IMR-90 (cell line): ENCODE results near the gene RANBP10. TPM values are rescaled to one million over a fixed set of nuclear protein-coding genes. Genes with fewer than 3 reads are reported as not detected.

Experiments used
- ATAC-seq: fragments of 200-7000 bp; cut with Tn5 transposase; 2 replicates; pipeline ENCODE4 v1.9.1; 2020; ENCODE audit warnings: low read depth, mild to moderate bottlenecking, moderate library complexity
- BruUV-seq: library from RNA; stranded (reverse); fragments of 400-500 nt; replicated peaks from 2 replicates; lab custom pipeline; 2021; lab: Mats Ljungman, UMichigan
- CTCF ChIA-PET: fragments of 300-600 bp; formaldehyde crosslinking; extraction: SDS; loops from one replicate; lab custom pipeline; 2021; ENCODE audit warnings: antibody characterized with exemption; lab: Yijun Ruan, JAX
- POLR2A ChIA-PET: fragments of 300-600 bp; sonication (Branson Sonifier 250); formaldehyde crosslinking; loops from one replicate; lab custom pipeline; 2022; ENCODE audit warnings: antibody characterized with exemption; ENCODE audit not compliant: unreplicated experiment; lab: Charles Lee
- DNase-seq: peaks from one replicate; pipeline ENCODE4 v3.0.0; 2013
- H2AFZ ChIP-seq: replicated peaks from 2 replicates; pipeline ENCODE3; 2013; ENCODE audit warnings: low read length, mild to moderate bottlenecking; ENCODE audit not compliant: poor library complexity
- H2AK5ac ChIP-seq: 2 replicates; pipeline ENCODE4 v1.6.1; 2013; ENCODE audit warnings: low read depth, low read length, inconsistent platforms
- H2AK9ac ChIP-seq: replicated peaks from 2 replicates; pipeline ENCODE3; 2013; ENCODE audit warnings: mild to moderate bottlenecking, low read depth, low read length, moderate library complexity; ENCODE audit not compliant: poor library complexity
- H2BK120ac ChIP-seq: 2 replicates; pipeline ENCODE4 v1.6.1; 2013; ENCODE audit warnings: low read depth, low read length, inconsistent platforms
- H2BK15ac ChIP-seq: 3 replicates; pipeline ENCODE4 v1.6.1; 2013; ENCODE audit warnings: low read depth, low read length, inconsistent platforms
- H2BK20ac ChIP-seq: 2 replicates; pipeline ENCODE4 v1.6.1; 2013; ENCODE audit warnings: low read depth, mild to moderate bottlenecking, inconsistent platforms, low read length, moderate library complexity
- H2BK5ac ChIP-seq: 2 replicates; pipeline ENCODE4 v1.6.1; 2013; ENCODE audit warnings: mild to moderate bottlenecking, low read depth, low read length, inconsistent platforms; ENCODE audit not compliant: poor library complexity, severe bottlenecking
- H3K14ac ChIP-seq: replicated peaks from 2 replicates; pipeline ENCODE4 v1.6.1; 2013; ENCODE audit warnings: low read depth, low read length, inconsistent platforms
- H3K18ac ChIP-seq: 2 replicates; pipeline ENCODE4 v1.6.1; 2013; ENCODE audit warnings: low read depth, low read length, control low read depth
- H3K23ac ChIP-seq: 2 replicates; pipeline ENCODE4 v1.6.1; 2013; ENCODE audit warnings: low read depth, low read length, inconsistent platforms
- H3K27ac ChIP-seq: 2 replicates; pipeline ENCODE4 v1.5.1; 2013; ENCODE audit warnings: mild to moderate bottlenecking, control low read depth, low read length; ENCODE audit not compliant: insufficient read depth
- H3K27me3 ChIP-seq: 2 replicates; pipeline ENCODE4 v1.6.1; 2013; ENCODE audit warnings: low read length; ENCODE audit not compliant: control insufficient read depth, insufficient read depth
- H3K36me3 ChIP-seq: 2 replicates; pipeline ENCODE4 v1.6.1; 2013; ENCODE audit warnings: low read length, mixed read lengths; ENCODE audit not compliant: control insufficient read depth, insufficient read depth
- H3K4ac ChIP-seq: 2 replicates; pipeline ENCODE4 v1.6.1; 2013; ENCODE audit warnings: low read depth, low read length, inconsistent platforms
- H3K4me1 ChIP-seq: 2 replicates; pipeline ENCODE4 v1.6.1; 2013; ENCODE audit warnings: low read length, mixed read lengths; ENCODE audit not compliant: control insufficient read depth, insufficient read depth
- H3K4me2 ChIP-seq: 2 replicates; pipeline ENCODE4 v1.6.1; 2013; ENCODE audit warnings: low read depth, mild to moderate bottlenecking, control low read depth, low read length, moderate library complexity
- H3K4me3 ChIP-seq: 2 replicates; pipeline ENCODE4 v1.5.1; 2013; ENCODE audit warnings: low read depth, mild to moderate bottlenecking, control low read depth, low read length, moderate library complexity; ENCODE audit not compliant: insufficient read depth
- H3K56ac ChIP-seq: 2 replicates; pipeline ENCODE4 v1.6.1; 2013; ENCODE audit warnings: low read length, inconsistent platforms; ENCODE audit not compliant: insufficient read depth; ENCODE audit errors: extremely low read depth
- H3K79me1 ChIP-seq, 2 experiments: 2 replicates each; pipeline ENCODE4 v1.6.1; 2013; ENCODE audit warnings: low read length in 2 of 2, inconsistent platforms in 1 of 2, low read depth in 1 of 2
- H3K9ac ChIP-seq: 2 replicates; pipeline ENCODE4 v1.6.1; 2013; ENCODE audit warnings: low read depth, low read length, control low read depth
- H3K9me1 ChIP-seq: 2 replicates; pipeline ENCODE4 v1.6.1; 2013; ENCODE audit warnings: low read length, inconsistent platforms; ENCODE audit not compliant: insufficient read depth
- H3K9me3 ChIP-seq: 2 replicates; pipeline ENCODE4 v1.6.1; 2013; ENCODE audit warnings: low read length; ENCODE audit not compliant: control insufficient read depth, insufficient read depth
- H4K20me1 ChIP-seq: 2 replicates; pipeline ENCODE4 v1.6.1; 2013; ENCODE audit warnings: low read length, inconsistent platforms; ENCODE audit not compliant: insufficient read depth
- H4K5ac ChIP-seq: 2 replicates; pipeline ENCODE4 v1.6.1; 2013; ENCODE audit warnings: mild to moderate bottlenecking, low read depth, low read length, control low read depth
- H4K8ac ChIP-seq, 2 experiments: 2 replicates each; pipeline ENCODE4 v1.6.1; 2013; ENCODE audit warnings: low read depth in 2 of 2, low read length in 2 of 2, control low read depth in 1 of 2, inconsistent platforms in 1 of 2
- H4K91ac ChIP-seq: 2 replicates; pipeline ENCODE4 v1.6.1; 2013; ENCODE audit warnings: low read depth, low read length, inconsistent platforms; ENCODE audit not compliant: insufficient read depth
- BHLHE40 ChIP-seq: fragments of 150-350 bp; IDR thresholded peaks from 2 replicates; pipeline ENCODE4 v1.6.1; 2016; ENCODE audit warnings: mild to moderate bottlenecking, low read depth, low read length
- CEBPB ChIP-seq: IDR thresholded peaks from 2 replicates; pipeline ENCODE4 v1.6.1; 2012; ENCODE audit warnings: low read depth, low read length, improper control_type of control experiment
- CHD1 ChIP-seq: IDR thresholded peaks from 2 replicates; pipeline ENCODE4 v1.6.1; 2012; ENCODE audit warnings: low read depth, low read length, improper control_type of control experiment
- CTCF ChIP-seq: conservative IDR thresholded peaks from 2 replicates; pipeline ENCODE4 v1.5.1; 2012; ENCODE audit warnings: mild to moderate bottlenecking, low read depth, low read length, improper control_type of control experiment
- ELK1 ChIP-seq: fragments of 150-350 bp; IDR thresholded peaks from 2 replicates; pipeline ENCODE4 v1.6.1; 2016; ENCODE audit warnings: low read depth, mild to moderate bottlenecking, low read length, moderate library complexity, borderline replicate concordance
- FOS ChIP-seq: fragments of 150-350 bp; IDR thresholded peaks from 2 replicates; pipeline ENCODE4 v1.6.1; 2016; ENCODE audit warnings: low read depth, low read length
- MAFK ChIP-seq: IDR thresholded peaks from 2 replicates; pipeline ENCODE4 v1.6.1; 2012; ENCODE audit warnings: low read depth, low read length, improper control_type of control experiment
- MAZ ChIP-seq: IDR thresholded peaks from 2 replicates; pipeline ENCODE4 v1.6.1; 2012; ENCODE audit warnings: low read depth, mild to moderate bottlenecking, low read length, improper control_type of control experiment, moderate library complexity, borderline replicate concordance
- RAD21 ChIP-seq: IDR thresholded peaks from 2 replicates; pipeline ENCODE4 v1.6.1; 2012; ENCODE audit warnings: low read length, improper control_type of control experiment
- RCOR1 ChIP-seq: IDR thresholded peaks from 2 replicates; pipeline ENCODE4 v1.6.1; 2012; ENCODE audit warnings: mild to moderate bottlenecking, low read length, improper control_type of control experiment; ENCODE audit not compliant: insufficient replicate concordance
- RFX5 ChIP-seq: IDR thresholded peaks from 2 replicates; pipeline ENCODE4 v1.8.0; 2012; ENCODE audit warnings: low read depth, mild to moderate bottlenecking, low read length, moderate library complexity
- SMC3 ChIP-seq: fragments of 150-350 bp; IDR thresholded peaks from 2 replicates; pipeline ENCODE4 v1.6.1; 2016; ENCODE audit warnings: low read depth, mild to moderate bottlenecking, antibody characterized with exemption, low read length, moderate library complexity
- WGBS, 2 experiments: methylation state at CpG; one replicate each; pipeline versions ENCODE4 v1.1.5 to v1.1.7; 2013; ENCODE audit warnings: missing lambda C conversion rate in 2 of 2; ENCODE audit not compliant: insufficient read length in 1 of 2; ENCODE audit errors: extremely low coverage in 2 of 2; 5-methylcytosine and 5-hydroxymethylcytosine counted together
- dilution Hi-C: fragments of 300-500 bp; cut with HindIII; formaldehyde crosslinking; loops from one replicate; pipeline ENCODE4 v1.14.3; 2018; ENCODE audit warnings: low sequenced_read_pairs; ENCODE audit not compliant: unreplicated experiment
- in situ Hi-C: fragments of 300-500 bp; cut with MboI; formaldehyde crosslinking; loops from 3 replicates; pipeline ENCODE4 v1.14.3; 2019; ENCODE audit warnings: low sequenced_read_pairs, inconsistent platforms, mixed read lengths
- intact Hi-C: fragments of 100-400 bp; cut with micrococcal nuclease; formaldehyde crosslinking; loops from 2 replicates; pipeline ENCODE4 v1.10.0; 2022
- polyA plus RNA-seq, 3 experiments: library from polyadenylated mRNA; depleted of rRNA; stranded (reverse); fragments of >200 nt; gene quantifications; 2 replicates each; pipeline ENCODE4 v1.2.3, GENCODE V29; 2012; ENCODE audit warnings: low replicate concordance in 1 of 3
- total RNA-seq: library from RNA; depleted of rRNA; stranded (reverse); fragments of >200 nt; gene quantifications from 2 replicates; pipeline ENCODE4 v1.2.3, GENCODE V29; 2012

Gene RANBP10
- total and polyA plus RNA-seq, 2 of the 4 experiments (the other 2 are of a cell fraction) = 2.7 to 12.1 TPM

DNA sequence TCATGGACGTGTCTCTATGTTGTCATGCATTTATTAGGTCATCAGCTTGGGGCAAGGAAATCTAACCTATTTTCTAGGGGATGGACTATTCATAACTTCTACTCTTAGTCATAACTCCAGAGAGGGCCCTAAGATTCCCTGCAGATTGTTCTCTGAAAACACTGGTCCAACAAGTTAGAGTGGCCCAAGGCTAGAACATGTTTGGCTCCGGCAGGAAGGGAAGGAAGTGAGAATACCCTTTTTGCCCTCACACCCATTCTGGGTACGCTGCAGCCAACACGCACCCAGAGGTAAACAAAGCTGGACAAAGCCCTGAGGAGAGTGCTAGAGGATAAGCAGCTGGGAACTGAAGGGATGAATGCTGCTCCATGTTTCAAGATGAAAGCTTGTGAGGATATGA lies 129.8 kb downstream of the RANBP10 start:
- H2AFZ ChIP-seq = no peak overlapping the region
- intact Hi-C loops = loop anchor here (10.0 kb wide), 1 partner anchor 358 kb away; no protein-coding TSS in a partner anchor
- no peak overlapping the region for H2BK20ac ChIP-seq
- WGBS, 2 experiments = no CpG with 5 or more reads among the region's 4 CpGs
- ChIA-PET CTCF (no interaction called here), POLR2A (no interaction called here)
- no peak overlapping the region for H3K14ac ChIP-seq
- ATAC-seq (no peak), DNase-seq (no peak)
- no peak overlapping the region for H3K4me3 ChIP-seq
- no peak overlapping the region for H2AK9ac ChIP-seq
- H3K9ac ChIP-seq = no peak overlapping the region
- no peaks in the 10 kb centered on the region for H3K4me1 ChIP-seq
- no peak overlapping the region for H4K5ac ChIP-seq
- no peak overlapping the region for H3K56ac ChIP-seq
- peaks cover 12% of the 10 kb centered on the region; the same call in 1 of the 2 replicates for H3K36me3 ChIP-seq
- TF ChIP-seq RCOR1 (no peak), RAD21 (no peak), FOS (no peak), CTCF (no peak), ELK1 (no peak), MAZ (no peak), SMC3 (no peak), BHLHE40 (no peak), MAFK (no peak), RFX5 (no peak), CHD1 (no peak), CEBPB (no peak)
- no peaks in the 10 kb centered on the region for H3K9me3 ChIP-seq
- no peak overlapping the region for H2BK120ac ChIP-seq
- 0 out of 2 replicates have a peak, but pooled peaks cover 4% of the 10 kb centered on the region for H4K20me1 ChIP-seq
- in situ Hi-C loops = no loop called here
- H3K9me1 ChIP-seq = 0 out of 2 replicates have a peak, but pooled peaks cover 3% of the 10 kb centered on the region
- no peak overlapping the region for H4K8ac ChIP-seq
- H3K23ac ChIP-seq = no peak overlapping the region
- H3K4ac ChIP-seq = no peak overlapping the region
- H3K79me1 ChIP-seq = peaks cover 0 to 17% of the 10 kb centered on the region in 2 experiments; a peak in 2 of 4 replicates
- no peaks in the 10 kb centered on the region for H3K27me3 ChIP-seq
- H2BK15ac ChIP-seq = no peak overlapping the region
- H3K4me2 ChIP-seq = no peak overlapping the region
- no peak overlapping the region for H3K27ac ChIP-seq
- H3K18ac ChIP-seq = no peak overlapping the region
- H4K91ac ChIP-seq = no peak overlapping the region
- dilution Hi-C loops = no loop called here
- no peak overlapping the region for H2AK5ac ChIP-seq
- no peak overlapping the region for H2BK5ac ChIP-seq
- BruUV-seq = no TSS peak
